Measurements from ENCODE around the gene MYPN.

Gene MYPN

GRCh38 chr10:68251625-68252495 is 142.6 kb downstream of the MYPN start:
- H3K9me3 ChIP-seq (ENCODE audit: control insufficient read depth, low read length), result no peaks in the 10 kb centered on the region
- H3K4me1 ChIP-seq (ENCODE audit: control insufficient read depth, insufficient read depth, low read length), result peaks cover 14% of the 10 kb centered on the region
- 79 to 83% methylated on average over 5 of the region's 5 CpGs for WGBS, 2 experiments
- no peak overlapping the region for H3K4me3 ChIP-seq (ENCODE audit: insufficient read depth, low read depth, low read length)
- H3K27me3 ChIP-seq (ENCODE audit: control insufficient read depth, insufficient read depth, low read length, poor library complexity, severe bottlenecking), result peaks cover 10% of the 10 kb centered on the region
- H3K27ac ChIP-seq (ENCODE audit: insufficient read depth, low read depth, low read length, poor library complexity, severe bottlenecking), result no peak overlapping the region
- H3K36me3 ChIP-seq (ENCODE audit: control insufficient read depth, insufficient read depth, low read length), result no peaks in the 10 kb centered on the region

GRCh38 chr10:68253346-68253745 is 144.1 kb downstream of the MYPN start:
- Histone ChIP-seq H3K9me3 (ENCODE audit: control insufficient read depth, low read length) (no peaks in the 10 kb centered on the region), H3K4me1 (ENCODE audit: control insufficient read depth, insufficient read depth, low read length) (peaks cover 14% of the 10 kb centered on the region), H3K36me3 (ENCODE audit: control insufficient read depth, insufficient read depth, low read length) (no peaks in the 10 kb centered on the region), H3K27me3 (ENCODE audit: control insufficient read depth, insufficient read depth, low read length, poor library complexity, severe bottlenecking) (peaks cover 10% of the 10 kb centered on the region), H3K27ac (ENCODE audit: insufficient read depth, low read depth, low read length, poor library complexity, severe bottlenecking) (no peak overlapping the region), H3K4me3 (ENCODE audit: insufficient read depth, low read depth, low read length) (no peak overlapping the region)
- 69 to 93% methylated on average over 1 of the region's 1 CpG for WGBS, 2 experiments

- no peak overlapping the region for H3K4me3 ChIP-seq (ENCODE audit: insufficient read depth, low read depth, low read length)
- H3K36me3 ChIP-seq (ENCODE audit: control insufficient read depth, insufficient read depth, low read length), result no peaks in the 10 kb centered on the region
- no peak overlapping the region for H3K27ac ChIP-seq (ENCODE audit: insufficient read depth, low read depth, low read length, poor library complexity, severe bottlenecking)
- H3K27me3 ChIP-seq (ENCODE audit: control insufficient read depth, insufficient read depth, low read length, poor library complexity, severe bottlenecking), result no peaks in the 10 kb centered on the region
- H3K4me1 ChIP-seq (ENCODE audit: control insufficient read depth, insufficient read depth, low read length), result no peaks in the 10 kb centered on the region
- 93 to 94% methylated on average over 8 of the region's 8 CpGs for WGBS, 2 experiments
- no peaks in the 10 kb centered on the region for H3K9me3 ChIP-seq (ENCODE audit: control insufficient read depth, low read length)
Measured at GRCh38 chr10:68261132-68261856, 152.0 kb downstream of the MYPN start.
